Naive thymus-derived CD4-positive, alpha-beta T cell (primary cell): Measurements from ENCODE around the gene CACNB4. TPM values are rescaled to one million over a fixed set of nuclear protein-coding genes. Genes with fewer than 3 reads are reported as not detected.

ENCODE experiments used
- ATAC-seq: fragments of 150-1000 bp; cut with Tn5 transposase; 2 replicates; pipeline ENCODE4 v1.10.0; 2021; ENCODE audit warnings: mild to moderate bottlenecking, moderate library complexity
- CTCF ChIA-PET: fragments of 350-600 bp; sonication (Branson Sonifier 250); formaldehyde crosslinking; loops from one replicate; lab custom pipeline; 2021; ENCODE audit warnings: antibody characterized with exemption; lab: Charles Lee
- POLR2A ChIA-PET: fragments of 350-600 bp; sonication (Branson Sonifier 250); formaldehyde crosslinking; loops from one replicate; lab custom pipeline; 2021; ENCODE audit warnings: antibody characterized with exemption, inconsistent platforms; lab: Charles Lee
- DNase-seq, 9 donors: peaks; one replicate each; pipeline versions ENCODE4 v3.0.0 to v3.0.0-alpha.2; 2020 to 2022; ENCODE audit warnings: mixed read lengths in 1 of 9
- H3K27ac ChIP-seq: one replicate; pipeline ENCODE4 v1.7.0; 2013; ENCODE audit warnings: mild to moderate bottlenecking, low read depth, low read length, moderate library complexity
- H3K27me3 ChIP-seq, 2 donors: one replicate each; pipeline ENCODE4 v1.7.0; 2013; ENCODE audit warnings: low read length in 2 of 2, mild to moderate bottlenecking in 2 of 2, moderate library complexity in 2 of 2; ENCODE audit not compliant: control insufficient read depth in 2 of 2, insufficient read depth in 2 of 2
- H3K36me3 ChIP-seq, 3 experiments: 1 replicate in 2 of 3; 2 replicates in 1 of 3; pipeline ENCODE4 v1.7.0; 2013; ENCODE audit warnings: low read length in 3 of 3, mild to moderate bottlenecking in 3 of 3, moderate library complexity in 1 of 3; ENCODE audit not compliant: insufficient read depth in 3 of 3, control insufficient read depth in 2 of 3
- H3K4me1 ChIP-seq, 2 donors: one replicate each; pipeline ENCODE4 v1.7.0; 2013; ENCODE audit warnings: low read length in 2 of 2, mild to moderate bottlenecking in 2 of 2, moderate library complexity in 1 of 2; ENCODE audit not compliant: control insufficient read depth in 2 of 2, insufficient read depth in 2 of 2
- H3K4me3 ChIP-seq: 2 replicates; pipeline ENCODE4 v1.7.0; 2013; ENCODE audit warnings: mild to moderate bottlenecking, low read length
- H3K9me3 ChIP-seq, 3 experiments: 1 replicate in 2 of 3; 2 replicates in 1 of 3; pipeline ENCODE4 v1.7.0; 2013; ENCODE audit warnings: low read length in 3 of 3; ENCODE audit not compliant: control insufficient read depth in 2 of 3
- H3K27ac Mint-ChIP-seq, 9 donors: one replicate each; pipeline ENCODE4 v1.8.0; 2020 to 2022; ENCODE audit warnings: mixed read lengths in 9 of 9, mild to moderate bottlenecking in 8 of 9, moderate library complexity in 5 of 9, inconsistent platforms in 2 of 9
- H3K27me3 Mint-ChIP-seq, 5 donors: one replicate each; pipeline ENCODE4 v1.8.0; 2021 to 2022; ENCODE audit warnings: mixed read lengths in 5 of 5, mild to moderate bottlenecking in 1 of 5
- H3K36me3 Mint-ChIP-seq, 5 donors: one replicate each; pipeline ENCODE4 v1.8.0; 2020 to 2022; ENCODE audit warnings: mixed read lengths in 5 of 5, mild to moderate bottlenecking in 3 of 5, inconsistent platforms in 1 of 5
- H3K4me1 Mint-ChIP-seq, 7 donors: one replicate each; pipeline ENCODE4 v1.8.0; 2020 to 2022; ENCODE audit warnings: mixed read lengths in 7 of 7, mild to moderate bottlenecking in 3 of 7, inconsistent platforms in 1 of 7
- H3K4me3 Mint-ChIP-seq, 10 donors: one replicate each; pipeline ENCODE4 v1.8.0; 2020 to 2022; ENCODE audit warnings: mild to moderate bottlenecking in 10 of 10, mixed read lengths in 10 of 10, moderate library complexity in 6 of 10, inconsistent platforms in 2 of 10
- H3K9me3 Mint-ChIP-seq, 11 donors: one replicate each; pipeline ENCODE4 v1.8.0; 2020 to 2022; ENCODE audit warnings: mixed read lengths in 11 of 11, mild to moderate bottlenecking in 4 of 11, inconsistent platforms in 1 of 11, moderate library complexity in 1 of 11
- intact Hi-C, 2 donors: fragments of 100-400 bp; cut with micrococcal nuclease; formaldehyde crosslinking; loops; one replicate each; pipeline ENCODE4 v1.15.1; 2023
- polyA plus RNA-seq, 2 donors: library from polyadenylated mRNA; unstranded; fragments of 300-500 nt; fragmentation: Illumina TruSeq; gene quantifications; one replicate each; pipeline ENCODE4 v1.2.3, GENCODE V29; 2021
- total RNA-seq, 6 experiments: library from RNA in 5 of 6; stranded (reverse) in 5 of 6; gene quantifications; 1 replicate in 5 of 6; 2 replicates in 1 of 6; pipeline ENCODE4 v1.2.3 and lab custom pipeline; 2021 to 2026

CACNB4 gene
- total and polyA plus RNA-seq, 7 experiments from 2014 or later = 0.16 to 2.5 (median 0.42) TPM; not detected in 2

GRCh38 chr2:151953467-151953866 is 145.4 kb downstream of the CACNB4 start:
- H3K27ac Mint-ChIP-seq = no peak overlapping the region
- Histone ChIP-seq H3K36me3 (no peaks in the 10 kb centered on the region), H3K27me3 (no peaks in the 10 kb centered on the region), H3K9me3 (no peaks in the 10 kb centered on the region), H3K27ac (no peak overlapping the region), H3K4me1 (no peaks in the 10 kb centered on the region), H3K4me3 (no peak overlapping the region)
- peaks cover 0 to 4% (median 0%) of the 10 kb centered on the region in 5 donors for H3K36me3 Mint-ChIP-seq
- H3K9me3 Mint-ChIP-seq = peaks cover 0 to 5% (median 0%) of the 10 kb centered on the region in 11 donors
- H3K4me1 Mint-ChIP-seq = no peaks in the 10 kb centered on the region
- ChIA-PET POLR2A (no interaction called here), CTCF (no interaction called here)
- intact Hi-C loops = no loop called here
- no peak overlapping the region for H3K4me3 Mint-ChIP-seq
- ATAC-seq (no peak), DNase-seq (no peak)
- H3K27me3 Mint-ChIP-seq = peaks cover 0 to 24% (median 9%) of the 10 kb centered on the region in 5 donors

GRCh38 chr2:151952691-151953456 is 146.0 kb downstream of the CACNB4 start:
- POLR2A ChIA-PET = no interaction called here
- intact Hi-C loops = no loop called here
- peaks cover 0 to 24% (median 9%) of the 10 kb centered on the region in 5 donors for H3K27me3 Mint-ChIP-seq

GRCh38 chr2:151947813-151948165 is 151.1 kb downstream of the CACNB4 start:
- Mint-ChIP-seq H3K4me3 (peak overlapping the region in 3 of 10 donors; percentile 11 to 37 (median 35)), H3K27me3 (peaks cover 0 to 31% (median 13%) of the 10 kb centered on the region in 5 donors), H3K27ac (no peak overlapping the region), H3K4me1 (peaks cover 0 to 9% (median 5%) of the 10 kb centered on the region in 7 donors), H3K36me3 (peaks cover 0 to 9% (median 5%) of the 10 kb centered on the region in 5 donors), H3K9me3 (peaks cover 2 to 10% (median 5%) of the 10 kb centered on the region in 11 donors)
- H3K36me3 ChIP-seq = no peaks in the 10 kb centered on the region
- H3K27me3 ChIP-seq = no peaks in the 10 kb centered on the region
- H3K27ac ChIP-seq = no peak overlapping the region
- ATAC-seq = peak; percentile 65
- H3K9me3 ChIP-seq = no peaks in the 10 kb centered on the region
- ChIA-PET CTCF (interaction anchor here (0.6 kb wide), 1 partner anchor 15 kb away, joined by 3 read pairs; no protein-coding TSS in a partner anchor), POLR2A (no interaction called here)
- no peak for DNase-seq
- H3K4me3 ChIP-seq = no peak overlapping the region
- H3K4me1 ChIP-seq = no peaks in the 10 kb centered on the region
- intact Hi-C loops = no loop called here

More at GRCh38 chr2:151952691-151953456, 146.0 kb downstream of the CACNB4 start:
- no peak overlapping the region for H3K27ac ChIP-seq
- ATAC-seq (no peak), DNase-seq (no peak)
- H3K4me1 Mint-ChIP-seq = no peaks in the 10 kb centered on the region
- H3K4me1 ChIP-seq = no peaks in the 10 kb centered on the region
- no peak overlapping the region for H3K4me3 Mint-ChIP-seq
- no peaks in the 10 kb centered on the region for H3K36me3 ChIP-seq
- H3K36me3 Mint-ChIP-seq = peaks cover 0 to 4% (median 0%) of the 10 kb centered on the region in 5 donors
- no peak overlapping the region for H3K4me3 ChIP-seq
- H3K9me3 Mint-ChIP-seq = peaks cover 0 to 5% (median 0%) of the 10 kb centered on the region in 11 donors
- H3K9me3 ChIP-seq = no peaks in the 10 kb centered on the region
- no peaks in the 10 kb centered on the region for H3K27me3 ChIP-seq
- CTCF ChIA-PET = no interaction called here
- H3K27ac Mint-ChIP-seq = no peak overlapping the region

GRCh38 chr2:151946899-151947812 is 151.7 kb downstream of the CACNB4 start:
- no peaks in the 10 kb centered on the region for H3K4me1 ChIP-seq
- ATAC-seq (peak; percentile 76), DNase-seq (peak in 4 of 9 donors; percentile 3 to 19 (median 8))
- H3K4me3 ChIP-seq = no peak overlapping the region
- H3K27ac ChIP-seq = no peak overlapping the region
- no peaks in the 10 kb centered on the region for H3K36me3 ChIP-seq
- intact Hi-C loops = no loop called here
- no peaks in the 10 kb centered on the region for H3K27me3 ChIP-seq
- H3K27me3 Mint-ChIP-seq = peaks cover 0 to 29% (median 15%) of the 10 kb centered on the region in 5 donors
- no peak overlapping the region for H3K27ac Mint-ChIP-seq
- H3K36me3 Mint-ChIP-seq = peaks cover 0 to 11% (median 6%) of the 10 kb centered on the region in 5 donors
- peaks cover 0 to 9% (median 5%) of the 10 kb centered on the region in 7 donors for H3K4me1 Mint-ChIP-seq
- POLR2A ChIA-PET = no interaction called here
- H3K9me3 ChIP-seq = no peaks in the 10 kb centered on the region
- CTCF ChIA-PET = no interaction called here
- H3K9me3 Mint-ChIP-seq = peaks cover 3 to 16% (median 6%) of the 10 kb centered on the region in 11 donors
- H3K4me3 Mint-ChIP-seq = peak overlapping the region in 8 of 10 donors; percentile 7 to 37 (median 23)

- H3K9me3 Mint-ChIP-seq = peaks cover 5 to 22% (median 7%) of the 10 kb centered on the region in 11 donors
- peaks cover 0 to 11% (median 6%) of the 10 kb centered on the region in 5 donors for H3K36me3 Mint-ChIP-seq
- no peak overlapping the region for H3K4me3 ChIP-seq
- no peak overlapping the region for H3K4me3 Mint-ChIP-seq
- ATAC-seq (no peak), DNase-seq (no peak)
- H3K27me3 ChIP-seq = no peaks in the 10 kb centered on the region
- no peak overlapping the region for H3K27ac ChIP-seq
- H3K27me3 Mint-ChIP-seq = peaks cover 0 to 29% (median 15%) of the 10 kb centered on the region in 5 donors
- no peaks in the 10 kb centered on the region for H3K9me3 ChIP-seq
- intact Hi-C loops = no loop called here
- peaks cover 0 to 9% (median 5%) of the 10 kb centered on the region in 7 donors for H3K4me1 Mint-ChIP-seq
- H3K36me3 ChIP-seq = no peaks in the 10 kb centered on the region
- no peak overlapping the region for H3K27ac Mint-ChIP-seq
- POLR2A ChIA-PET = no interaction called here
- no peaks in the 10 kb centered on the region for H3K4me1 ChIP-seq
- CTCF ChIA-PET = interaction anchor here (1.0 kb wide), 1 partner anchor 13 kb away, joined by 3 read pairs; no protein-coding TSS in a partner anchor
These were observed 152.5 kb downstream of the CACNB4 start for GRCh38 chr2:151946250-151946884.

- ChIA-PET POLR2A (interaction anchor here (0.6 kb wide), 1 partner anchor 164 kb away, joined by 3 read pairs; no protein-coding TSS in a partner anchor), CTCF (interaction anchor here (1.0 kb wide), 1 partner anchor 12 kb away, joined by 3 read pairs; no protein-coding TSS in a partner anchor)
- peaks cover 0 to 28% (median 15%) of the 10 kb centered on the region in 5 donors for H3K27me3 Mint-ChIP-seq
- DNase-seq (no peak), ATAC-seq (no peak)
- H3K27ac Mint-ChIP-seq = no peak overlapping the region
- no peak overlapping the region for H3K27ac ChIP-seq
- peaks cover 0 to 9% (median 5%) of the 10 kb centered on the region in 7 donors for H3K4me1 Mint-ChIP-seq
- no peak overlapping the region for H3K4me3 Mint-ChIP-seq
- H3K4me3 ChIP-seq = no peak overlapping the region
- peaks cover 5 to 22% (median 7%) of the 10 kb centered on the region in 11 donors for H3K9me3 Mint-ChIP-seq
- H3K4me1 ChIP-seq = no peaks in the 10 kb centered on the region
- no peaks in the 10 kb centered on the region for H3K36me3 ChIP-seq
- H3K36me3 Mint-ChIP-seq = peaks cover 0 to 11% (median 6%) of the 10 kb centered on the region in 5 donors
- intact Hi-C loops = no loop called here
- no peaks in the 10 kb centered on the region for H3K27me3 ChIP-seq
- H3K9me3 ChIP-seq = no peaks in the 10 kb centered on the region
These were observed 153.2 kb downstream of the CACNB4 start for GRCh38 chr2:151945602-151946001.
